Neural cell (in vitro differentiated cells): ENCODE data around the gene PLEKHA1. TPM values are rescaled to one million over a fixed set of nuclear protein-coding genes. Genes with fewer than 3 reads are reported as not detected.

ENCODE experiments used
- H2AFZ ChIP-seq: fragments of 200-600, 300-800 bp; sonication (generic), shearing (Covaris generic); 2 replicates; pipeline ENCODE4 v1.6.0; 2014; ENCODE audit warnings: low read depth, mild to moderate bottlenecking, antibody characterized with exemption, low read length, moderate library complexity
- H3F3A ChIP-seq: fragments of 200-600 bp; shearing (Covaris generic); 2 replicates; pipeline ENCODE4 v1.6.1; 2016; ENCODE audit warnings: mild to moderate bottlenecking, moderate library complexity, mixed read lengths, antibody characterized with exemption, low read length; ENCODE audit not compliant: insufficient read depth, poor library complexity, severe bottlenecking
- H3K27ac ChIP-seq: fragments of 200-600, 300-800 bp; sonication (generic), shearing (Covaris generic); 2 replicates; pipeline ENCODE4 v1.5.1; 2014; ENCODE audit warnings: mild to moderate bottlenecking, low read length, moderate library complexity
- H3K27me3 ChIP-seq: fragments of 300-800, 200-600 bp; sonication (generic), shearing (Covaris generic); 2 replicates; pipeline ENCODE4 v1.6.0; 2014; ENCODE audit warnings: mild to moderate bottlenecking, low read depth, low read length, moderate library complexity; ENCODE audit not compliant: insufficient read depth
- H3K36me3 ChIP-seq: fragments of 300-800, 200-600 bp; sonication (generic), shearing (Covaris generic); 2 replicates; pipeline ENCODE4 v1.5.1; 2014; ENCODE audit warnings: mild to moderate bottlenecking, antibody characterized with exemption, low read length, moderate library complexity; ENCODE audit not compliant: insufficient read depth
- H3K4me2 ChIP-seq: fragments of 300-800, 200-600 bp; sonication (generic), shearing (Covaris generic); 2 replicates; pipeline ENCODE4 v1.6.0; 2014; ENCODE audit warnings: mild to moderate bottlenecking, low read length
- H3K4me3 ChIP-seq: fragments of 300-800, 200-600 bp; sonication (generic), shearing (Covaris generic); 2 replicates; pipeline ENCODE4 v1.5.1; 2014; ENCODE audit warnings: mild to moderate bottlenecking, low read length, moderate library complexity
- H3K79me2 ChIP-seq: fragments of 200-600 bp; shearing (Covaris generic); replicated peaks from 2 replicates; pipeline ENCODE4 v1.6.0; 2014; ENCODE audit warnings: mild to moderate bottlenecking, low read length, moderate library complexity; ENCODE audit not compliant: insufficient read depth
- H3K9ac ChIP-seq: fragments of 300-800, 200-600 bp; sonication (generic), shearing (Covaris generic); 2 replicates; pipeline ENCODE4 v1.6.1; 2016; ENCODE audit warnings: mild to moderate bottlenecking, low read length, mixed read lengths
- H3K9me2 ChIP-seq: fragments of 200-600 bp; shearing (Covaris generic); 2 replicates; pipeline ENCODE4 v1.6.1; 2016; ENCODE audit warnings: mild to moderate bottlenecking, low read length, mixed read lengths; ENCODE audit not compliant: insufficient read depth
- H3K9me3 ChIP-seq: fragments of 200-600, 300-800 bp; sonication (generic), shearing (Covaris generic); 2 replicates; pipeline ENCODE4 v1.6.1; 2016; ENCODE audit warnings: mild to moderate bottlenecking, mixed run types, low read length, moderate library complexity, mixed read lengths
- H4K20me1 ChIP-seq: fragments of 200-600 bp; shearing (Covaris generic); 2 replicates; pipeline ENCODE4 v1.6.1; 2016; ENCODE audit warnings: mild to moderate bottlenecking, mixed run types; ENCODE audit not compliant: insufficient read depth
- EP300 ChIP-seq: fragments of 450-650 bp; conservative IDR thresholded peaks from 2 replicates; pipeline ENCODE4 v1.6.1; 2014; ENCODE audit warnings: antibody characterized with exemption, mild to moderate bottlenecking, moderate library complexity; ENCODE audit not compliant: poor library complexity, severe bottlenecking
- EZH2 ChIP-seq: fragments of 200-600, 300-800 bp; shearing (Covaris generic), sonication (generic); IDR thresholded peaks from 2 replicates; pipeline ENCODE4 v1.6.1; 2014; ENCODE audit warnings: antibody characterized with exemption, low read length, borderline replicate concordance, mild to moderate bottlenecking; ENCODE audit not compliant: insufficient read depth, poor library complexity, severe bottlenecking
- MXI1 ChIP-seq: fragments of 450-650 bp; conservative IDR thresholded peaks from 2 replicates; pipeline ENCODE4 v1.6.1; 2014; ENCODE audit warnings: antibody characterized with exemption, mild to moderate bottlenecking; ENCODE audit not compliant: poor library complexity, severe bottlenecking
- POLR2AphosphoS5 ChIP-seq: IDR thresholded peaks from 2 replicates; pipeline ENCODE4 v1.6.1; 2012
- RAD21 ChIP-seq: fragments of 450-650 bp; conservative IDR thresholded peaks from 2 replicates; pipeline ENCODE4 v1.6.1; 2014; ENCODE audit warnings: antibody characterized with exemption, mild to moderate bottlenecking, moderate library complexity
- SMC3 ChIP-seq: fragments of 450-650 bp; conservative IDR thresholded peaks from 2 replicates; pipeline ENCODE4 v1.6.1; 2014; ENCODE audit warnings: antibody characterized with exemption, mild to moderate bottlenecking, moderate library complexity; ENCODE audit not compliant: poor library complexity
- TAF1 ChIP-seq: IDR thresholded peaks from 2 replicates; pipeline ENCODE4 v1.6.1; 2012; ENCODE audit warnings: low read depth
- polyA plus RNA-seq: library from polyadenylated mRNA; depleted of rRNA; stranded (reverse); fragments of >200 nt; gene quantifications from 2 replicates; pipeline ENCODE4 v1.2.3, GENCODE V29; 2014
- TF ChIP-seq, protein P1 (sequence below): fragments of 450-650 bp; IDR thresholded peaks from 2 replicates; pipeline ENCODE4 v1.5.1; 2014; ENCODE audit warnings: antibody characterized with exemption, mild to moderate bottlenecking, moderate library complexity; ENCODE audit not compliant: poor library complexity, severe bottlenecking
- TF ChIP-seq, protein P2 (sequence below): IDR thresholded peaks from 2 replicates; pipeline ENCODE4 v1.6.1; 2012; ENCODE audit warnings: borderline replicate concordance

PLEKHA1 gene
- polyA plus RNA-seq, 1 donor from 2014 or later: 91.9 TPM

DNA sequence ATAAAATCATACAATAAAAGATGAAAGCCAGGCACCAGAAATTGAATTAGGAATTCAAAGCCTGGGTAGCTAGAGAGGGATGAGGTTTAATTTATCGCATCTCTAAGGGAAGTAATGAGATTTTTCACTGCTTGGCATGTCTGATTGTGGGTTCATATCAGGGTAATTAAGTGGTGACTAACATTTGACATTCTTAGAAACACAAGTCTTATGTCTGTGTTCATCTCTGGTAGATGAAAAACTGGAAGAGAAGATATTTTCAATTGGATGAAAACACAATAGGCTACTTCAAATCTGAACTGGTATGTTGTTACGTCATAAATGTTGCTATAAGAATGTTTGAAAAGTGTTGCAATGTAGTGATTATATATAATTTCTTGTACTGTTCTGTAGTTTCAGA, 43.2 kb downstream of the PLEKHA1 start:
- H3K9ac ChIP-seq: no peak overlapping the region
- no peak overlapping the region for H3K27ac ChIP-seq
- TF ChIP-seq POLR2AphosphoS5: no peak
- no peak for TF ChIP-seq EZH2
- no peak for TF ChIP-seq MXI1
- no peak for TF ChIP-seq EP300
- TF ChIP-seq, protein P1, sequence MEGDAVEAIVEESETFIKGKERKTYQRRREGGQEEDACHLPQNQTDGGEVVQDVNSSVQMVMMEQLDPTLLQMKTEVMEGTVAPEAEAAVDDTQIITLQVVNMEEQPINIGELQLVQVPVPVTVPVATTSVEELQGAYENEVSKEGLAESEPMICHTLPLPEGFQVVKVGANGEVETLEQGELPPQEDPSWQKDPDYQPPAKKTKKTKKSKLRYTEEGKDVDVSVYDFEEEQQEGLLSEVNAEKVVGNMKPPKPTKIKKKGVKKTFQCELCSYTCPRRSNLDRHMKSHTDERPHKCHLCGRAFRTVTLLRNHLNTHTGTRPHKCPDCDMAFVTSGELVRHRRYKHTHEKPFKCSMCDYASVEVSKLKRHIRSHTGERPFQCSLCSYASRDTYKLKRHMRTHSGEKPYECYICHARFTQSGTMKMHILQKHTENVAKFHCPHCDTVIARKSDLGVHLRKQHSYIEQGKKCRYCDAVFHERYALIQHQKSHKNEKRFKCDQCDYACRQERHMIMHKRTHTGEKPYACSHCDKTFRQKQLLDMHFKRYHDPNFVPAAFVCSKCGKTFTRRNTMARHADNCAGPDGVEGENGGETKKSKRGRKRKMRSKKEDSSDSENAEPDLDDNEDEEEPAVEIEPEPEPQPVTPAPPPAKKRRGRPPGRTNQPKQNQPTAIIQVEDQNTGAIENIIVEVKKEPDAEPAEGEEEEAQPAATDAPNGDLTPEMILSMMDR: no peak
- no peak for TF ChIP-seq RAD21
- TF ChIP-seq TAF1: no peak
- TF ChIP-seq, protein P2, sequence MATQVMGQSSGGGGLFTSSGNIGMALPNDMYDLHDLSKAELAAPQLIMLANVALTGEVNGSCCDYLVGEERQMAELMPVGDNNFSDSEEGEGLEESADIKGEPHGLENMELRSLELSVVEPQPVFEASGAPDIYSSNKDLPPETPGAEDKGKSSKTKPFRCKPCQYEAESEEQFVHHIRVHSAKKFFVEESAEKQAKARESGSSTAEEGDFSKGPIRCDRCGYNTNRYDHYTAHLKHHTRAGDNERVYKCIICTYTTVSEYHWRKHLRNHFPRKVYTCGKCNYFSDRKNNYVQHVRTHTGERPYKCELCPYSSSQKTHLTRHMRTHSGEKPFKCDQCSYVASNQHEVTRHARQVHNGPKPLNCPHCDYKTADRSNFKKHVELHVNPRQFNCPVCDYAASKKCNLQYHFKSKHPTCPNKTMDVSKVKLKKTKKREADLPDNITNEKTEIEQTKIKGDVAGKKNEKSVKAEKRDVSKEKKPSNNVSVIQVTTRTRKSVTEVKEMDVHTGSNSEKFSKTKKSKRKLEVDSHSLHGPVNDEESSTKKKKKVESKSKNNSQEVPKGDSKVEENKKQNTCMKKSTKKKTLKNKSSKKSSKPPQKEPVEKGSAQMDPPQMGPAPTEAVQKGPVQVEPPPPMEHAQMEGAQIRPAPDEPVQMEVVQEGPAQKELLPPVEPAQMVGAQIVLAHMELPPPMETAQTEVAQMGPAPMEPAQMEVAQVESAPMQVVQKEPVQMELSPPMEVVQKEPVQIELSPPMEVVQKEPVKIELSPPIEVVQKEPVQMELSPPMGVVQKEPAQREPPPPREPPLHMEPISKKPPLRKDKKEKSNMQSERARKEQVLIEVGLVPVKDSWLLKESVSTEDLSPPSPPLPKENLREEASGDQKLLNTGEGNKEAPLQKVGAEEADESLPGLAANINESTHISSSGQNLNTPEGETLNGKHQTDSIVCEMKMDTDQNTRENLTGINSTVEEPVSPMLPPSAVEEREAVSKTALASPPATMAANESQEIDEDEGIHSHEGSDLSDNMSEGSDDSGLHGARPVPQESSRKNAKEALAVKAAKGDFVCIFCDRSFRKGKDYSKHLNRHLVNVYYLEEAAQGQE: no peak
- TF ChIP-seq SMC3: no peak

DNA sequence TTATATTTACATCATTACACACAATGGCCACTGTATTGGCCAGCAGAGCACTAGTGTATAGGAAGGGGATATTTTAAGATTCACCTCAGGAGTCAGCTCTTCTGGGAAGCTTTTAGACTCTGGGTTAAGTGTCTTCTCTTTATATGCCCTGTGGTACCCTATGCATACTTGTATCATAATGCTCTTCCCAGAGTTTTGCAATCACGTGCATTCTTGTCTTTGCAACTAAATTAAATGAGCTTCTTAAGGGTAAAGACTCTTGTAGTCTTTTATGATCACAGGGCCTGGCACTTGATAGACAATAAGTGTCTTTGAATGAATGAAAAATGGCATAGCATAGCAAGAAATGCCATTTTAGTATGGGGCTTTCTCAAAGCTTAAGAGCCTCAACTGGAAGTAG, 44.5 kb downstream of the PLEKHA1 start:
- TF ChIP-seq EZH2: no peak
- TF ChIP-seq POLR2AphosphoS5: no peak
- no peak for TF ChIP-seq SMC3
- TF ChIP-seq, protein P2: no peak
- TF ChIP-seq, protein P1: no peak
- no peak for TF ChIP-seq TAF1
- TF ChIP-seq EP300: no peak
- no peak for TF ChIP-seq MXI1
- no peak for TF ChIP-seq RAD21
- no peak overlapping the region for H3K27ac ChIP-seq
- no peak overlapping the region for H3K4me2 ChIP-seq
- no peaks in the 10 kb centered on the region for H3F3A ChIP-seq
- no peak overlapping the region for H3K9ac ChIP-seq
- H3K36me3 ChIP-seq: no peaks in the 10 kb centered on the region
- H3K9me3 ChIP-seq: no peaks in the 10 kb centered on the region
- no peaks in the 10 kb centered on the region for H3K79me2 ChIP-seq
- no peaks in the 10 kb centered on the region for H3K27me3 ChIP-seq
- no peak overlapping the region for H2AFZ ChIP-seq
- no peaks in the 10 kb centered on the region for H3K9me2 ChIP-seq
- H3K4me3 ChIP-seq: no peak overlapping the region
- H4K20me1 ChIP-seq: no peaks in the 10 kb centered on the region

More for the DNA sequence above, 43.2 kb downstream of the PLEKHA1 start:
- H3K4me2 ChIP-seq: no peak overlapping the region
- H3K4me3 ChIP-seq: no peak overlapping the region
- H3K36me3 ChIP-seq: no peaks in the 10 kb centered on the region
- H4K20me1 ChIP-seq: no peaks in the 10 kb centered on the region
- no peaks in the 10 kb centered on the region for H3K9me2 ChIP-seq
- no peak overlapping the region for H2AFZ ChIP-seq
- no peaks in the 10 kb centered on the region for H3K9me3 ChIP-seq
- H3F3A ChIP-seq: no peaks in the 10 kb centered on the region
- H3K27me3 ChIP-seq: no peaks in the 10 kb centered on the region
- H3K79me2 ChIP-seq: no peaks in the 10 kb centered on the region
